DMS 273 (cell line): Measurements from ENCODE around the gene IQSEC1.

Experiments used
- DNase-seq: peaks from one replicate; lab custom pipeline; 2025; ENCODE audit not compliant: unreplicated experiment; lab: John Stamatoyannopoulos, UW

IQSEC1 gene

DNA sequence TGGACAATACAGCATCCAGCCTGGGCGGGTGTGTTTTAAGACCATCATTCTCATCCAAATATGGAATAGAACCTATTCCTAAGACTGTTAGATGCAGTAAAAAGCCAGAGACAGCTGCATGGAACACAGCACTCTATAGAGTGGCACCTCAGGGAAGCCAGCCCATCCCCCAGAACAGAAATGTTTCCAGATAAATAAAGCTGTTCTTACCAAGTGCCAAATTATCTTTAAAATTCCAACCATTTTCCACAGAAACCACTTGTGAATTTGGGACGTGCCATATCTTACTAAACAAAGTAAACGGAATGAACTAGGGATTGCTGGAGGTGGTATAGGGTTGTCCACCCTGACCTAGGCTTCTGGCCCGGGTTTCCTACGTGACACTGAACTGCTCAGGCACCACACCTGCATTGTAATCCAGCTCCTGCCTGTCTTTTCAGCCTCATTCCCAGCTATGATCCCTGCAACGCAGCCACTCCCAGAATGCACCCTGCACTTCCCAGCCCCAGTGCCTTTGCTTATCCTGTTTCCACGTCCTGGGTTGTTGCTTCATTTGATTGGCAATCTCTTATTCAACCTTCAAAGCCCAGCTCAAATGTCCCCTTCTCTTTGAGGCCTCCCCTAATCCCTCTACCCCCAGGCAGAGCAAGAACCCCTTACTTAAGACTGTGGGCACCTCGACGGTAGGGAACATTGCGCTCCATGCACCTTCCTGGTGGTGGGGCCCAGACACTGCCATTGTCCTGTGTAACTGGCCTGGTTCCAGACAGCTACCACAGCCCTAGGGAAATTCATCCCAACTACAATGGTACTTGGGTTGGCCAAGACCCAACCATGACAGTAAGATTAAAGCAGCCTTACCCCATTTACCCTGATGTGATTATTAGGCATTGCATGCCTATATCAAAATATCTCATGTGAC lies 100.2 kb downstream of the IQSEC1 start:
- DNase-seq, result no peak

DNA sequence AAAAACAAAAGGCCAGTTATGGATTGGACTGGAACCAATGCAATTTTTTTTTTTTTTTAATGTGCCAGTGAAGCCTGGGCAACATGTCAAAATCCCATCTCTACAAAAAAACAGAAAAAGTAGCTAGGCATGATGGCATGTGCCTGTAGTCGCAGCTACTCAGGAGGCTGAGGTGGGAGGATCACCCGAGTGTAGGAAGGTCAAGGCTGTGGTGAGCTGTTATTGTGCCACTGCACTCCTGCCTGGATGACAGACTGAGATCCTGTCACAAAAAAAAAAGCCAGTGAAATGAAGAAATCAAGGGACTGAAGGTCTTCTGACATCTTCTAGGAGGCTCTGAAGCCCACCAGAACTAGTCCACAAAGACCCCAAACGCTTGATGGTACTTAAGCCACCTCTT lies 101.2 kb downstream of the IQSEC1 start:
- DNase-seq, result no peak

DNA sequence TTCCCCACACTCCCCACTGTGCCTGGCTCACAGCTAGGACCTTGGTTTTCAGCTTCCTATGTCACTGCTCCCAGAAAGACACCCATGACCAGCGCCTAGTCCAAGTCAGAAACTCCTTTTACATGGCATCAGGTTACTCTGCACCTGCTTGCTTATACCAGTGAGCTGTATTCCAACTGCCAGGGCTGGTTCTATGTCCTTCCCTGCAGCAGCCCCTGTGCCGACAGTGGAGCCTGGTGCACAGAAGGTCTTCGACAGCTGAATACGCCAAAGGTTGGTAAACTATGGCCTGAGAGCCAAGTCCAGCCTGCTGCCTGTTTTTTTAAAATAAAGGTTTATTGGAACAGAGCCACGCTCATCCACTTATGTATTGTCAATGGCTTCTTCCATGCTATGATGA lies 102.5 kb downstream of the IQSEC1 start:
- peak; percentile 75 for DNase-seq

DNA sequence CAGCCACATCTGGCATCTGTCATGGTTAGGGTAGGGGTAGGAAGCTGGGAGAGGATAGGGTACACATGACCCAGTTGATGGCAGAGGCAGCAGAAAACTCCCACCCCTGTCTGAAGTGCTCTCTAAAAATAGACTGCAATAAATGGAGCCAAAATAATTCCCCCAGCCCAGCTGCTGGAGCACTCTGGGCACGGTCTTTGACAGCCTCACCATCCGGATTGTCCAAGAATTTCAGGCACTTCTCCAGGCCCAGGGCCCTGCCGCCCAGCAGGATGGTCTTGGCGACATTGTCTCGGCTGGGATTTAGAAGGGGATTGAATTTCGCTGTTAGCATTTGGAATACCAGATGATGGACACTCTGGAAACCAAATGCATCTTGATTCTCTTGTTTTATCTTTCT lies 103.7 kb downstream of the IQSEC1 start:
- peak; percentile 70 for DNase-seq

DNA sequence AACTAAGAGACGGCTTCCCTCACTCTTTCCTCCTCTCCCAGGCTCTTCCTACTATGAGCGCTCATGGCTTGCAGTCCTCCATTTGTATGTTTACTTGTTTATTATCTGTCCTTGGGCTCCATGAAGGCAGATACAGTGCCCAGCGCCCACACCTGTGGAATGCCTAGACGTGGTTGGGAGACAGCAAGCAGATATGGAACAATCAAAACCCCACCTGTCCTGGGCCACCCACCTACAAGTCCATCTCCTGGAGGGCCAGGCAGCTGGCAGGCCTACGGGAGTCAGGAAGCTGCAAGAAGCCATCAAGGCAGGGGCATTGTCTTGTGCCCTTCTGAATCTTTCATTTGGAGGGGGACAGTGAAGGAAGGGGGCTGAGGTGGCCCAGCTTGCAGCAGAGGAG lies 104.7 kb downstream of the IQSEC1 start:
- no peak for DNase-seq

DNA sequence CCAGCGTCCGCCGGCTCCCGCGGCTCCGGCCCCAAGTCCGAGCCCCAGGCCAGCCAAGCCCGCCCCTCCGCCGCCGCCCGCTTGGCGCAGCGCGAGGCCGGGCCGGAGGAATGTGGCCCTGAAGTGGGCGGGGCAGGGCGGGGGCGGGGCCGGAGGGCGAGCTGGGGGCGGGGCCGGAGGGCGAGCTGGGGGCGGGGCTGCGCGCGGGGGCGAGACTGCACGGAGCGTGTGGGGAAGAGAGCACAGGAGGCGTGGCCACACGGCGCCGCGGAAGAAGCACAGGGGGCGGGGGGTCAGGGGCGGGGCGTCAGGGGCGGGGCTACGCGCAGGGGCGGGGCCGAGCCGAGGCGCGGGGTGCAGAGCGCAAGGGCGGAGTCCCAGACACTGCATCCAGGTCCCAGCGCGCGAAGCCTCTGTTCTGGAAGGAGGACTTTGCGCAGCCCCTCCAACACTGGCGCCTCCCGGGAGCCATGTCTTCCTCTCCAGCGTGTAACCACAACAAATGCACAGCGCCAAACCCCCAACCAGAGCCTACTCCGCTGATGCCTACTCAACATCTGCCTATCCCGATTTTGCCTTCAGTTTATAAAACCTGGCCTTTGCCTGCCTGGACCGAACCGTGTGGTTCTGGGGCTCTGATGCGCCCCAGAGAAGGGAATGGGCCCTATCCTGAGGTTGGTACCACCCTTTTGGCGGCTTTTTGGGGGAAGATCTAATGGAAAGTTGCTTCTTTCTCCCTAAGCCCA lies 105.5 kb downstream of the IQSEC1 start:
- DNase-seq, result no peak

DNA sequence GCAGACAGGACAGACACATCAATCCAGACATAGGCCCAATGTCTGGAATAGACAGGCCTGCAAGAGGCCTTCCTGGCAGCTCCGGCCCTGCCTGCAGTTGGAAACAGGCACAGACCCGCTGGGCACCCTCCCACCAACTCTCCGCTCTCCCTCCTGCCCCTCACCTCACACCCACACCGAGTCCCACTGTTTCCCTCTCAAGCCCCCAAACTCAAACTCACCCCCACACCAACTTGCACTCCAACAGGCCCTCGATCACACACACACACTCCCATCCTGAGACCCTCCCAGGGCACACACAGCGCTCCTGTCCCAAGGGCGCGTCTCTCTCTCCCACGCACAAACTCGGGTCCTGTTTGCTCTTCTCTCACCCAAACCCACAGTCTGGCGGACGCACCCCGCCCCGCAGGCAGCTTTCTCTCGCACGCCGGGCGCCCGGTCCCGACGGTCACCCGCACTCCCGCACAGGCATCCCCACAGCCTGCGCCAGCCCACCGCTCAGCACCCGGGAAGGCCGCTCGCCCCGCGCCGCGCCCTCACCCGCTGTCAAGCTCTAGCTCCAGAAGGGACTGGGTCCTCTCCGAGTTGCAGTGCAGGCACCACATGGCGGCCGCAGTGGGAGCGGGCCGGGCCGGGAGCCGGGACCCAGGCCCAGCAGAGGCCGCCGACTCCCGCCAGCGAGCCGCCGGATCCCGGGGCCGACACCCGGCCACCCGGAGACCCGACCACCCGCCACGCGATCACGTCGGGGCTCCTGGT lies 106.2 kb downstream of the IQSEC1 start:
- no peak for DNase-seq

DNA sequence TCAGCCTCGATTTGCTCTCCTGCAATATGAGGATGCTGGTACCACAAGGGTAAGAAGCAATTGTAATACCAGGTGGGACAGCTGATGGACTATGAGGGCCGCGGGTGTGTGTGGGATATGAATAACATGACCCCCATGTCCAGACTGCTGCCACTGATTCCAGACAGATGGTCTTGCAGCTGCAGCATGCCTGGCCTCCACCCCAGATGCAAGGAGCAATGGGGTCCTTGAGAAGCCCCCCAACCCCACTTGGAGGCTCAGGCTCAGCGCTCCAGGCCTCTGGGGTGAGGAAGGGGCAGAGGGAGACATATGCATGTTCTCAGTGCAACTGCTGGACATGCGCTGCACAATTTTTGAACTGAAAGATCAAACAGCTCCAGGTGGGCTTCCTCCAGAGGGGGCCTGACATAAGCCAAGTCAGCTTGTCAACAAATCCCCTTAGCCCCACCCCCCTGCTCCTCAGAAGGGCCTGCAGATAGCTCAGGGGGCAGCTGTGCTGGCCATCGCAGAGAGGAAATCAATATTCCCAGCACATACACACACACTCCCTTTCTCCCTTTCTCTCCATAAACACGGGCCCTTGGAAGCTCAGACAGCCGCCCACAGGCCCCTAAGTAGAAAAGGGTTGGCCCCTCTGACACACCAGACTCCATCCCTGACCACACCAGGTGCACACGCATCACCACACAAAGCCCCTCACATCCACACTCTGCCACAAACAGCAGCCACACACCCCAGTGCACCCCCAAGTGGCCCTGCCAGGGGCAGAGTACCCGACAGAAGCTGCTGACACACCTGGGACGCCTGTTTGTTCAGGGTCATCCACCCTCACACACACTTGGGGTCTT lies 107.0 kb downstream of the IQSEC1 start:
- no peak for DNase-seq

DNA sequence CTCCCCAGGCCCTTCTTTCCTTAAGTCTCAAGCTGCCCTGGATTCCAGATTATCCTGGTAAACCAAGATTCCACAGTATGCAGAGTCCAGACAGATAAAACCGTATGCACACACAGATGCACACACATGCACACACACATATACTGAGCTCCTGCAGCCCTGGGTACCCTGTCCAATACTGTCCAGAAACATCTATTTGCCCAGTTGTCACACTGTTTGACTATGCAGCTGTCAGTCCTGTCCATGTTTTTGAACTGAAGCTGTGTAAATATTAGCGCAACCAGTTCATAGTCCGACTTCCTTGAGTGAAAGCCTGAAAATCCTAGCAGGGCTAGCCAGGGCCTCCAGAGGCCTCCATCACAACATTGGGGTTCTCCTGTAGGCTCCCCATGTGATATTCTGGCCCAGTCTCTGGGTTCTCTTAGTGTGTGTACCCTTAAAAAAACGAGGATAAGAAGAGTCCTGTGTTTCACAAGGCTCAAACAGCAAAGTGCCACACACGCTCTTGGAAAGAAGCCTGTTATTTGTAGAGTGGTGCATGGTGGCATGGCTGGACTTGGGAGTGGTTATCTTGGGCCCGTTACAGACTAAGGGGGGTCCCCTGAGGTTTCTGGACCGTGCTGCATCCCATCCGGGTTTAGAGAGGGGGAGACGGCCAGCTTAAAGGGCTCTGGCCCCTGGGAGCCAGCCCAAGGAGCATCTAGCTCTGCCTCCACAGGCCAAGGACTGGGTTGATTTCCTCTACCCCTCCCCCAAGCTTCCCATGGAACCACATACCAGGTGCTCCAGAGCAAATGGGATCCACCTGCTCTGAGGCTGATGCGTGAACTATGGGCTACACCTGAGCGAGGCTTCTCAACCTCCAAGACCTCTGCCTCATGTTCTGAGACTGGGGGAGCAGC lies 108.3 kb downstream of the IQSEC1 start:
- DNase-seq, result no peak

DNA sequence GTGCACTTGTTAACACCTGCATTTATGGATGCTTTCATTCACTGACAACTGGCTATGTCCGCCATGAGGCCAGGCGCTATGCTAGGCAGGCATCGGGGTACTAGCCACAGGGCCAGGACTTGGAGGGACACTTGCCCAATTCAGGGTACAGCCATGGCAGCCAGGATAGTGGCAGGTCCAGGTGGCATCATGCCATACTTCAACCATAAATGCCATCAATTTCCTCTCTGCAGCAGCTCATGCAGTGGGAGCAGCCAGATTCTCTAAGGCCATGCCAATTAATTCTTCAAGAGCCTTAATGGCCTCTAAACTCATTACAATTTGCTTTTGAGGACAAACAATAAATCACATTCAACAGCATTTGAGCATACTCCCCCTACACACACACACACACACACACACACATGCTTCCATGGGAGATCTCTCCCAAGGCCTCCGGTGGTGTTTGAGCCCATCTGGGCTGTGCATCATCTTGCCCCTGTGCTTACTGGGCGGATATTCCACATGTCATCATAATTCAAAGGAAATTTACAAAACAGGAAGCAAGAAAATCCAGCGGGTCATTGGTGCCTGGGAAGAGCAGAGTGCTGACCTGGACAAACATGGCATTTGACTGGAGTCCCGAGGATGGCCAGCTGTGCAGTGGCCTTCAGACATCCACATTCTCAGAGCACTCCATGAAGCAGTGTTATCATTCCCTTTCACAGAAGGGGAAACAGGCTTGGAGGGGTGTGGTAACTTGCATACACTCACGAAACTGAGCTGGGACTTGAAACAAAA lies 109.1 kb downstream of the IQSEC1 start:
- peak; percentile 52 for DNase-seq

DNA sequence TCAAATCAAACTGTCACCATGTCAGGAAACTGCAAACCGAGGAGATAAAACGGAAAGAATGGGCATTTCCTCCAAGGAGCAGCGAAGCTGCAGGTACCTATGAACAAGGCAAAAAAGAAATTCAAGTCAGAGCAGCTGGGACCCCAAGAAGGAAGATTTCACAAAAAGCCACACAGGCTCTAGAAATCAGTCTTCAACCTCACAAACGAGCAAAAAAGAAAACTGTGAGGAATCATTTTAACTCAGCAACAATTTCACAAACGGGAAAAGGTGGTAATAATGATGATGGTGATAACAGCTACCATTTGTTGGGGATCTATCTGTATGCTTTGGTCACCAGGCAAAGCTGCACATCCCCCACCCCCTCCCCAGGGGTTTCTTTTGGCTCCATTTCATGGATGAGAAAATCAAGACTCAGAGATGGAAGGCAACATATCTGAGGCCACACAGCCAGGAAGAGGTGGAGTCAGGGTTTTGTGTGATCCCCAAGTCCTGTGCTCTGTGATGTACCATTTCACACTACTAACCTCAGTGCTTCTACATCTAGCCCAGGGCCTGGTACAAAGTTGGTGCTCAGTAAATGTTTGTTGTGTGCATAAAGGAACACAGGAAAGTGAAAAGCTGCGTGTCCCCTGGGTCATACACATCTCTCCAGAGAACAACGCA lies 109.9 kb downstream of the IQSEC1 start:
- no peak for DNase-seq

DNA sequence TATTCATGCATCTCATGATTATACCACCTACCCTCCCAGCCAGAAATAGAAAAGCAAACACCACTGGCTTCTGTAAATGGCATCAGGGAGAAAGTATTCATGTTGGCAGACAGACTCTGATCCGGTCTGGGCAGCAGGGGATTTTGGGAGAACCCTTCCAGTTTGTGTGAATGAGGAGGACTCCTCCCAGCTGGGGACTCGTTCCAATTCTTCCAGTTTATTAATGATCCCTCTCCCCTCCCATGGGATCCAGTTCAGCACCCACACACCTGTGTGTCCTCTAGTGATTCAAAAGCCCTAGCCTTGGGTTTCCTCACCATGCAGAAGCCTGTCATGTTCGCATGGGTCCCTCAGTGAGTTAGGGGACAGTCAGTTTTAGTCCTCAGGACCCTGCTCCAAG lies 110.9 kb downstream of the IQSEC1 start:
- DNase-seq, result no peak

DNA sequence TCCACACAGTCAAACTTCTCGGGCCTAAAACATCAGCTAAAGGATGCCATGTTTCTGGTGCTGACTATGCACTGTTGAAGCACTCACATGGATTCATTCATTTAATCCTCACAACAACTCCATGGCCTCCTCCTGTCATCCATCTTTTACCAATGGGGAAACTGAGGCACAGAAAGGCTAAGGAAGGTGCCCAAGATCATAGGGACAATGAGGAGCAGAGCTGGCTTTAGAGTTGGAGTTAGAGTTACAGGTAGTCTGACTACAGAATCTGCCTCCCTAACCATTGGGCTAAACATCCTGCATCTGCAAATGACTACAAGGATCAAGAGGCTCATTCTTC lies 111.6 kb downstream of the IQSEC1 start:
- no peak for DNase-seq

DNA sequence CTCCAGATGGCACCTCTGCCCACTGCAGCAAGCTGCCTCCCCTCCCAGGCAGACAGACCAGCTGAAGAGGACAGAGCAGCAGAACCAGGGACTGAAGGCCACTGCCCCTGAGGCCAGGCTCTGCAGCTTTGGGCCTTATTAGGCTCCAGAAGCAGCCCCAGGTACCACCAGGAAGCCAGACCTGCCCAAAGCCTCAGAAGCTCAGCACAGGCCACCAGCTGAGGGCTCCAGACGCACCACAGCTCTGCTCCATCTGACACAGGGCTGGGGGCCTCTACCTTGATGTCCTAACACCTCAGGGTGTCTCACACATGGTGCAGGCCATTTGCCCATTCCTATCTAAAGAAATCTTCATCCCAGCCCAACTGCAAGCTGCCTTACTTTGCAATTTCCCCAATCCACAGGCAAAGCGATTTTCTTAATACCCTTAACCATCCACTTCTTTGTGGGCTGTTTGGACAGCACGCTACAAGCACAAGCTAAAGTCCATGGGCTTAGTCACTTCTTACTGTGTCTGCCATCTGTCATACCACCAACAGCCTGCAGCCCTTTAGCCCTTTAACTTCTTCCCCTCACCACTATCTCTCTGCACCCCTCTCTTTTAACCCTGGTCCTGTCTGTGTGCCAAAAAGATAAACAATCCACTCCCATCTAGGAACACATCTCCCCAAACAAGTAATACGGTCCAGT lies 112.1 kb downstream of the IQSEC1 start:
- DNase-seq, result peak; percentile 35

DNA sequence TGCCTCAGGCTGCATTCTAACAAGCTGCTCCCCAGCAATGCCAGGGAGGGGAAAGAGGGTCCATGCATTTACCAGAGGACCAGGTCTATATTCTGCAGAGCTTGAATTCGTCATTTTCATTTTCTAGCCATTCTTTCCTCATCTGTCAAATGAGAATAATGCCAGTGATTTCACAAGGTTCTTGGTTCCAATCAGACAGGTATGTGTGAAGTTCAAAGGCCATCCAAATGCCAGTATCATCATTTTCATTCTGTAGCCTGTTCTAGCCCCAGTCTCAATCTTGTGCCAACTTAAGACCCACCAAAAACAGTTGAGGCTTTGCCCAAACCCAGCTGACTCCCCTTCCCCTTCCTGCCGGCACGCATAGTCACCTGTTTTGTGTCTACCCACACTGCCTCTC lies 112.7 kb downstream of the IQSEC1 start:
- DNase-seq, result no peak

DNA sequence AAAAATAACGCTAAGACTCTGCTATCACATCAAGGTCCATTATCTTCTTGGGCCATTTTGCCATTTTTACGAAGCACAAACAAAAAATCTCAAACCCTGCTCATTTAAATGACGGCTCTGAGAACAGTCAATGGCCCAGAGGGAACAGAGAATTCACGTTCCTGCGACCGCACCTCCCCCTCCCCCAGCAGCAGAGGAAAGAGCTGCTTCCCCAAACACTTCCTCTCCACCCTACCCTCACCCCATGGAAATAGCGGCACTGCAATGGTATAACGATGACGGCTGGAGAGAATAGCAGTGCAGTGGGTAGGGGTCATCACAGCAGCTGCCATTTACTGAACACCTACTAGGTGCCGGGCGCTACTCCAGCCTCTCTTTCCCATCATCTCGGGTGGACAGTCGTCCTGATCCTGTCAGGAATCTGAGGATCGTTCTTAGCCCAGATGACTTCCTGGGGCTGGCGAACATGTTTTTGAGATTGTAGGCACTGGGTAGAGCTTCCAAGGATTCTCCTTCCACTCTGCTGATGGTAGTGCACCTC lies 113.3 kb downstream of the IQSEC1 start:
- DNase-seq, result no peak

DNA sequence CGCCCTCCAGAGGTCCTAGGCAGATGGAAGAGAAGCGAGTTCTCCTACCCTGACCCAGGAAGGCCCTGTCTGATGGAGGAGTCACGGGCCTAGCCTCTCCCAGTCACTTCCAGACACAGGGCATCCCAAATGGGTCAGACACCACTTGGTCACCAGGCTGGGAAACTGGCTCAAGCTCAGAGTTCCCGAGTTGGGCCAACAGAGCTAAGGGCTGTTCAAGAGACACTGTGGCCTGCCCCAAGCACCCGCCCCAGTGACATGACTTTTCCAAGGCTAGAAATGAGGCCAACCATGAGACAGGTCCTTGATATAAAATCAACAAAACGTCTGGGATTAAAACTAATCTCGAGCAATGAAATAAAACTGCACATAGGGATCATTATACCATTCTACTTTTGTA lies 113.8 kb downstream of the IQSEC1 start:
- DNase-seq, result no peak
